K562 (cell line): ENCODE results near the gene IL24. TPM values are rescaled to one million over a fixed set of nuclear protein-coding genes. Genes with fewer than 3 reads are reported as not detected.

ENCODE experiments used
- BRD4 ChIP-seq: fragments of 200-600 bp; sonication (generic); IDR thresholded peaks from 2 replicates; pipeline ENCODE4 v1.6.1; 2017; ENCODE audit warnings: inconsistent platforms
- BRD9 ChIP-seq: fragments of 450-650 bp; IDR thresholded peaks from 2 replicates; pipeline ENCODE4 v1.6.1; 2018; ENCODE audit warnings: low read depth; ENCODE audit not compliant: partially characterized antibody
- CBX3 ChIP-seq, 2 experiments: IDR thresholded peaks; 1 replicate in 1 of 2; 2 replicates in 1 of 2; pipeline ENCODE4 v1.6.1; 2012; ENCODE audit warnings: inconsistent platforms in 2 of 2, low read length in 2 of 2, borderline replicate concordance in 1 of 2, control low read depth in 1 of 2
- ESRRB ChIP-seq: fragments of 250-450 bp; sonication (Bioruptor Pico); IDR thresholded peaks from 2 replicates; pipeline ENCODE4 v1.5.0; 2020; ENCODE audit warnings: mild to moderate bottlenecking, moderate library complexity, borderline replicate concordance
- FOXK1 ChIP-seq: sonication (generic); formaldehyde crosslinking; IDR thresholded peaks from 2 replicates; pipeline ENCODE4 v1.8.0; 2022; ENCODE audit warnings: missing genetic modification reagents, mild to moderate bottlenecking, borderline replicate concordance
- KDM2B ChIP-seq: fragments of 250-450 bp; sonication (Bioruptor Pico); IDR thresholded peaks from 2 replicates; pipeline ENCODE4 v1.8.0; 2021; ENCODE audit warnings: mild to moderate bottlenecking, moderate library complexity
- RBM34 ChIP-seq: fragments of 200-400 bp; formaldehyde crosslinking; IDR thresholded peaks from 2 replicates; pipeline ENCODE4 v1.6.1; 2018; ENCODE audit warnings: low read length, borderline replicate concordance; ENCODE audit not compliant: insufficient read depth
- SMARCB1 ChIP-seq: IDR thresholded peaks from 2 replicates; pipeline ENCODE4 v1.6.1; 2011; ENCODE audit warnings: improper control_type of control experiment, low read depth; ENCODE audit not compliant: insufficient read length
- SPI1 ChIP-seq: IDR thresholded peaks from 2 replicates; pipeline ENCODE4 v1.6.1; 2011; ENCODE audit warnings: low read depth, low read length, control low read depth, borderline replicate concordance
- SREBF2 ChIP-seq: sonication (generic); formaldehyde crosslinking; IDR thresholded peaks from 2 replicates; pipeline ENCODE4 v1.4.0; 2020; ENCODE audit warnings: mild to moderate bottlenecking, missing genetic modification reagents
- TCFL5 ChIP-seq: fragments of 250-450 bp; sonication (Bioruptor Pico); conservative IDR thresholded peaks from 2 replicates; pipeline ENCODE4 v1.6.1; 2021; ENCODE audit warnings: mild to moderate bottlenecking, moderate library complexity, matching md5 sums
- ZFP30 ChIP-seq: fragments of 250-450 bp; sonication (Bioruptor Pico); IDR thresholded peaks from 2 replicates; pipeline ENCODE4 v1.8.0; 2022; ENCODE audit warnings: moderate library complexity, mild to moderate bottlenecking, inconsistent platforms, borderline replicate concordance
- ZFX ChIP-seq: sonication (generic); formaldehyde crosslinking; IDR thresholded peaks from 2 replicates; pipeline ENCODE4 v1.8.0; 2022; ENCODE audit warnings: mild to moderate bottlenecking, missing genetic modification reagents, moderate library complexity
- ZNF431 ChIP-seq: sonication (generic); formaldehyde crosslinking; IDR thresholded peaks from 2 replicates; pipeline ENCODE4 v1.8.0; 2022; ENCODE audit warnings: mild to moderate bottlenecking, missing genetic modification reagents
- polyA plus RNA-seq, 8 experiments: library from polyadenylated mRNA; depleted of rRNA in 4 of 8; stranded (reverse) in 5 of 8; unstranded in 3 of 8; fragments of >200 nt; fragmentation: Nextera tagmentation in 2 of 8; fragmentation: Illumina TruSeq in 1 of 8; extraction: Ambion mirVana in 2 of 8; extraction: Trizol in 1 of 8; gene quantifications; 2 replicates each; pipeline versions ENCODE4 v1.2.1 to v1.2.3, GENCODE V29; 2011 to 2014; ENCODE audit warnings: inconsistent platforms in 1 of 8, missing spikeins in 1 of 8
- total RNA-seq, 7 experiments: library from RNA; depleted of rRNA in 6 of 7; stranded (reverse); fragments of >200 nt in 6 of 7; fragmentation: Illumina TruSeq in 2 of 7; extraction: Trizol in 2 of 7; gene quantifications; 2 replicates each; pipeline versions ENCODE4 v1.2.1 to v1.2.3, GENCODE V29; 2011 to 2021; ENCODE audit warnings: low replicate concordance in 1 of 7
- TF ChIP-seq, protein P1 (sequence below), 3 experiments: IDR thresholded peaks in 2 of 3; conservative IDR thresholded peaks in 1 of 3; 2 replicates each; pipeline ENCODE4 v1.5.1; 2011 to 2012; ENCODE audit warnings: low read length in 3 of 3, mild to moderate bottlenecking in 3 of 3, control low read depth in 2 of 3, improper control_type of control experiment in 1 of 3, inconsistent platforms in 1 of 3, low read depth in 1 of 3, mixed read lengths in 1 of 3, moderate library complexity in 1 of 3; ENCODE audit not compliant: insufficient read depth in 2 of 3
- TF ChIP-seq, protein P2 (sequence below): fragments of 250-450 bp; sonication (Bioruptor Pico); IDR thresholded peaks from 2 replicates; pipeline ENCODE4 v1.8.0; 2022; ENCODE audit warnings: moderate library complexity, mild to moderate bottlenecking, inconsistent platforms
- TF ChIP-seq, protein P3 (sequence below): sonication (generic); IDR thresholded peaks from 2 replicates; pipeline ENCODE4 v1.6.1; 2016
- TF ChIP-seq, protein P4 (sequence below): fragments of 450-650 bp; IDR thresholded peaks from 2 replicates; pipeline ENCODE4 v1.7.0; 2016; ENCODE audit warnings: borderline replicate concordance
- TF ChIP-seq, protein P5 (sequence below), 2 experiments: fragments of 450-650 bp in 1 of 2; sonication (generic) in 1 of 2; formaldehyde crosslinking; conservative IDR thresholded peaks; 2 replicates each; pipeline versions ENCODE4 v1.4.0 to v1.8.1; 2020 to 2022; ENCODE audit warnings: mild to moderate bottlenecking in 1 of 2, missing genetic modification reagents in 1 of 2

IL24 gene
- total and polyA plus RNA-seq, 9 of the 15 experiments (the other 6 are each of a cell fraction or from before 2014, with no cell fraction given) = 0.04 to 0.19 TPM; not detected in 7

DNA sequence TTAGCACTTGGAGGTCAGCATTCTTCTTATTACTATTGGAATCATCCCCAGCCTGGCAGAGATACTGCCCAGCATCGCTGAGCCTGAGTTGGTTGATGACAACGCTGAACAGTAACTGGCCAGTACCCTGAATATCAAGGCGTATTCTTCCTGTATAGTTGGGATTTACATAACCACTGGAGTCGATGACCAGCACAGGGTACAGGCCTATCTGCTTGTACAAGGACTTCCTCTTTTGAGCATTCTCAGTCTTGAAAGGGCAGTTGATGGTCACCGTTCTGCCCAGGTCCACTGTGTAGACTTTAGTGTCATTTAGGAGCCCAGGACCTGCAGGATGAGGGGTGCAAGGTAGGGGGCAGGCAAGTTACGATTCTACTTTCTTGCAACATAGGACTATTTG lies 40.2 kb downstream of the IL24 start (continued):
- TF ChIP-seq, protein P1, sequence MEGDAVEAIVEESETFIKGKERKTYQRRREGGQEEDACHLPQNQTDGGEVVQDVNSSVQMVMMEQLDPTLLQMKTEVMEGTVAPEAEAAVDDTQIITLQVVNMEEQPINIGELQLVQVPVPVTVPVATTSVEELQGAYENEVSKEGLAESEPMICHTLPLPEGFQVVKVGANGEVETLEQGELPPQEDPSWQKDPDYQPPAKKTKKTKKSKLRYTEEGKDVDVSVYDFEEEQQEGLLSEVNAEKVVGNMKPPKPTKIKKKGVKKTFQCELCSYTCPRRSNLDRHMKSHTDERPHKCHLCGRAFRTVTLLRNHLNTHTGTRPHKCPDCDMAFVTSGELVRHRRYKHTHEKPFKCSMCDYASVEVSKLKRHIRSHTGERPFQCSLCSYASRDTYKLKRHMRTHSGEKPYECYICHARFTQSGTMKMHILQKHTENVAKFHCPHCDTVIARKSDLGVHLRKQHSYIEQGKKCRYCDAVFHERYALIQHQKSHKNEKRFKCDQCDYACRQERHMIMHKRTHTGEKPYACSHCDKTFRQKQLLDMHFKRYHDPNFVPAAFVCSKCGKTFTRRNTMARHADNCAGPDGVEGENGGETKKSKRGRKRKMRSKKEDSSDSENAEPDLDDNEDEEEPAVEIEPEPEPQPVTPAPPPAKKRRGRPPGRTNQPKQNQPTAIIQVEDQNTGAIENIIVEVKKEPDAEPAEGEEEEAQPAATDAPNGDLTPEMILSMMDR (IDR thresholded peaks at IDR 0.05 in 2 of 3, conservative IDR thresholded peaks at IDR 0.05 in 1 of 3; ENCODE audit: insufficient read depth in 2 of 3, low read depth in 1 of 3, low read length in 3 of 3) = 0 out of 6 replicates have a peak, but pooled peaks of 1 of the 3 experiments have one; percentile 18
- TF ChIP-seq, protein P2, sequence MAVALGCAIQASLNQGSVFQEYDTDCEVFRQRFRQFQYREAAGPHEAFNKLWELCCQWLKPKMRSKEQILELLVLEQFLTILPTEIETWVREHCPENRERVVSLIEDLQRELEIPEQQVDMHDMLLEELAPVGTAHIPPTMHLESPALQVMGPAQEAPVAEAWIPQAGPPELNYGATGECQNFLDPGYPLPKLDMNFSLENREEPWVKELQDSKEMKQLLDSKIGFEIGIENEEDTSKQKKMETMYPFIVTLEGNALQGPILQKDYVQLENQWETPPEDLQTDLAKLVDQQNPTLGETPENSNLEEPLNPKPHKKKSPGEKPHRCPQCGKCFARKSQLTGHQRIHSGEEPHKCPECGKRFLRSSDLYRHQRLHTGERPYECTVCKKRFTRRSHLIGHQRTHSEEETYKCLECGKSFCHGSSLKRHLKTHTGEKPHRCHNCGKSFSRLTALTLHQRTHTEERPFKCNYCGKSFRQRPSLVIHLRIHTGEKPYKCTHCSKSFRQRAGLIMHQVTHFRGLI (CRISPR knock-in tag) = no peak
- TF ChIP-seq BRD4 (no peak), CBX3 (IDR thresholded peaks at IDR 0.05; ENCODE audit: borderline replicate concordance in 1 of 2, low read length in 2 of 2) (no peak), SREBF2 (CRISPR knock-in tag) (no peak), KDM2B (no peak), ESRRB (CRISPR knock-in tag) (no peak), SMARCB1 (no peak), SPI1 (peak; percentile 99), FOXK1 (CRISPR knock-in tag) (no peak), ZNF431 (CRISPR knock-in tag) (no peak), ZFP30 (CRISPR knock-in tag) (no peak), RBM34 (no peak), BRD9 (no peak), ZFX (no peak), TCFL5 (CRISPR knock-in tag) (no peak)
- TF ChIP-seq, protein P3, sequence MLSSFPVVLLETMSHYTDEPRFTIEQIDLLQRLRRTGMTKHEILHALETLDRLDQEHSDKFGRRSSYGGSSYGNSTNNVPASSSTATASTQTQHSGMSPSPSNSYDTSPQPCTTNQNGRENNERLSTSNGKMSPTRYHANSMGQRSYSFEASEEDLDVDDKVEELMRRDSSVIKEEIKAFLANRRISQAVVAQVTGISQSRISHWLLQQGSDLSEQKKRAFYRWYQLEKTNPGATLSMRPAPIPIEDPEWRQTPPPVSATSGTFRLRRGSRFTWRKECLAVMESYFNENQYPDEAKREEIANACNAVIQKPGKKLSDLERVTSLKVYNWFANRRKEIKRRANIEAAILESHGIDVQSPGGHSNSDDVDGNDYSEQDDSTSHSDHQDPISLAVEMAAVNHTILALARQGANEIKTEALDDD = peak; percentile 70; the same call in 1 of the 2 replicates
- TF ChIP-seq, protein P4, sequence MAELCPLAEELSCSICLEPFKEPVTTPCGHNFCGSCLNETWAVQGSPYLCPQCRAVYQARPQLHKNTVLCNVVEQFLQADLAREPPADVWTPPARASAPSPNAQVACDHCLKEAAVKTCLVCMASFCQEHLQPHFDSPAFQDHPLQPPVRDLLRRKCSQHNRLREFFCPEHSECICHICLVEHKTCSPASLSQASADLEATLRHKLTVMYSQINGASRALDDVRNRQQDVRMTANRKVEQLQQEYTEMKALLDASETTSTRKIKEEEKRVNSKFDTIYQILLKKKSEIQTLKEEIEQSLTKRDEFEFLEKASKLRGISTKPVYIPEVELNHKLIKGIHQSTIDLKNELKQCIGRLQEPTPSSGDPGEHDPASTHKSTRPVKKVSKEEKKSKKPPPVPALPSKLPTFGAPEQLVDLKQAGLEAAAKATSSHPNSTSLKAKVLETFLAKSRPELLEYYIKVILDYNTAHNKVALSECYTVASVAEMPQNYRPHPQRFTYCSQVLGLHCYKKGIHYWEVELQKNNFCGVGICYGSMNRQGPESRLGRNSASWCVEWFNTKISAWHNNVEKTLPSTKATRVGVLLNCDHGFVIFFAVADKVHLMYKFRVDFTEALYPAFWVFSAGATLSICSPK = no peak
- TF ChIP-seq, protein P5, sequence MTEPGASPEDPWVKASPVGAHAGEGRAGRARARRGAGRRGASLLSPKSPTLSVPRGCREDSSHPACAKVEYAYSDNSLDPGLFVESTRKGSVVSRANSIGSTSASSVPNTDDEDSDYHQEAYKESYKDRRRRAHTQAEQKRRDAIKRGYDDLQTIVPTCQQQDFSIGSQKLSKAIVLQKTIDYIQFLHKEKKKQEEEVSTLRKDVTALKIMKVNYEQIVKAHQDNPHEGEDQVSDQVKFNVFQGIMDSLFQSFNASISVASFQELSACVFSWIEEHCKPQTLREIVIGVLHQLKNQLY (CRISPR knock-in tag; conservative IDR thresholded peaks at IDR 0.05) = no peak
